Activated gamma-delta T cell treated with anti-CD3 and anti-CD28 coated beads, Interleukin-2, amount 50 U/mL, for 16 hours (primary cell): ENCODE results near the gene AIMP1.
"Not testable (repeated sequence)": the region's sequence is repeated elsewhere in the genome, so short reads cannot be mapped to it uniquely, and the experiment has no call there.

ENCODE experiments used
- DNase-seq: peaks from one replicate; pipeline ENCODE4 v3.0.0-alpha.2; 2020; ENCODE audit warnings: low read depth

Gene AIMP1

GRCh38 chr4:106312997-106313522 lies 3.3 kb upstream of the AIMP1 start:
- no peak for DNase-seq

- no peak for DNase-seq
Measured at GRCh38 chr4:106314960-106315359, 1.4 kb upstream of the AIMP1 start.

GRCh38 chr4:106315476-106315967 lies 828 bp upstream of the AIMP1 start:
- peak; percentile 14 for DNase-seq

GRCh38 chr4:106316773-106317409 lies 541 bp downstream of the AIMP1 start:
- no peak for DNase-seq

GRCh38 chr4:106317815-106318214 lies 1.5 kb downstream of the AIMP1 start:
- DNase-seq: no peak

- no peak for DNase-seq
Measured at GRCh38 chr4:106318511-106318910, 2.2 kb downstream of the AIMP1 start.

- DNase-seq: no peak
Measured at GRCh38 chr4:106320235-106320634, 3.9 kb downstream of the AIMP1 start.

- DNase-seq: not testable (repeated sequence)
Measured at GRCh38 chr4:106321168-106321567, 4.8 kb downstream of the AIMP1 start.

GRCh38 chr4:106321814-106322213 lies 5.5 kb downstream of the AIMP1 start:
- not testable (repeated sequence) for DNase-seq

GRCh38 chr4:106323119-106323518 lies 6.8 kb downstream of the AIMP1 start:
- DNase-seq: no peak

GRCh38 chr4:106325800-106326199 lies 9.4 kb downstream of the AIMP1 start:
- DNase-seq: no peak

- DNase-seq: no peak
Measured at GRCh38 chr4:106329041-106329618, 12.8 kb downstream of the AIMP1 start.

GRCh38 chr4:106333186-106333585 lies 16.8 kb downstream of the AIMP1 start:
- DNase-seq: no peak

GRCh38 chr4:106334741-106335470 lies 18.6 kb downstream of the AIMP1 start:
- no peak for DNase-seq

- DNase-seq: no peak
Measured at GRCh38 chr4:106336618-106337017, 20.3 kb downstream of the AIMP1 start.

- DNase-seq: no peak
Measured at GRCh38 chr4:106337916-106338315, 21.6 kb downstream of the AIMP1 start.

GRCh38 chr4:106338671-106339070 lies 22.3 kb downstream of the AIMP1 start:
- DNase-seq: no peak

GRCh38 chr4:106339431-106339830 lies 23.1 kb downstream of the AIMP1 start:
- no peak for DNase-seq

- DNase-seq: no peak
Measured at GRCh38 chr4:106340774-106341173, 24.4 kb downstream of the AIMP1 start.

GRCh38 chr4:106343865-106344646 lies 27.7 kb downstream of the AIMP1 start:
- DNase-seq: no peak

- DNase-seq: no peak
Measured at GRCh38 chr4:106344647-106344970, 28.3 kb downstream of the AIMP1 start.

- DNase-seq: no peak
Measured at GRCh38 chr4:106347167-106347566, 30.8 kb downstream of the AIMP1 start.
